Esophagus squamous epithelium (tissue), 4 donors: ENCODE data around the gene PGRMC1.

Experiments used
- POLR2A ChIP-seq, 4 donors: fragments of 450-650 bp; IDR thresholded peaks; one replicate each; pipeline ENCODE4 v1.6.1; 2017; ENCODE audit warnings: antibody characterized with exemption in 4 of 4, mild to moderate bottlenecking in 4 of 4, moderate library complexity in 3 of 4
- TF ChIP-seq, protein P1 (sequence below), 6 experiments: fragments of 450-650 bp in 4 of 6; fragments of 200-600 bp in 2 of 6; sonication (generic) in 2 of 6; IDR thresholded peaks; one replicate each; pipeline ENCODE4 v1.5.1; 2016 to 2019; ENCODE audit warnings: antibody characterized with exemption in 6 of 6, mild to moderate bottlenecking in 4 of 6, moderate library complexity in 4 of 6

DNA sequence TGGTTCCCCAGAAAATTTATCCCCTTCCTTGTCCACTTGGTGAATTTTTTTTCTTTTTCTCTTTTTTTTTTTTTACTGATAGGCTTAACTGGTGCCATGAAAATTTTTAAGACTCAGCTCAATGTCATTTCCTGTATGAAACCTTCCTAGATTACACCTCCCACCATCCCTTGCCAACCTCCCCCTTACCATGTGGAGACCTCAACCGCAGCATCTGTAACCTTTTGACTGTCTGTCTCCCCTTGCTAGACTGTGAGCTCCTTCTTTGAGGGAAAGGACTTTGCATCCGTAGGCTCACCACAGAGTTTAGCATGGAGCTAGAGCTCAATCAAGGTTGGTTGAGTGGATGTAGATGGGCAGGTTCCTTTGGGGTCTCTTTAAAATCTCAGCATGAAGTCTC is 5.2 kb upstream of the PGRMC1 start:
- no peak for TF ChIP-seq POLR2A (IDR thresholded peaks at IDR 0.05)
- TF ChIP-seq, protein P1, sequence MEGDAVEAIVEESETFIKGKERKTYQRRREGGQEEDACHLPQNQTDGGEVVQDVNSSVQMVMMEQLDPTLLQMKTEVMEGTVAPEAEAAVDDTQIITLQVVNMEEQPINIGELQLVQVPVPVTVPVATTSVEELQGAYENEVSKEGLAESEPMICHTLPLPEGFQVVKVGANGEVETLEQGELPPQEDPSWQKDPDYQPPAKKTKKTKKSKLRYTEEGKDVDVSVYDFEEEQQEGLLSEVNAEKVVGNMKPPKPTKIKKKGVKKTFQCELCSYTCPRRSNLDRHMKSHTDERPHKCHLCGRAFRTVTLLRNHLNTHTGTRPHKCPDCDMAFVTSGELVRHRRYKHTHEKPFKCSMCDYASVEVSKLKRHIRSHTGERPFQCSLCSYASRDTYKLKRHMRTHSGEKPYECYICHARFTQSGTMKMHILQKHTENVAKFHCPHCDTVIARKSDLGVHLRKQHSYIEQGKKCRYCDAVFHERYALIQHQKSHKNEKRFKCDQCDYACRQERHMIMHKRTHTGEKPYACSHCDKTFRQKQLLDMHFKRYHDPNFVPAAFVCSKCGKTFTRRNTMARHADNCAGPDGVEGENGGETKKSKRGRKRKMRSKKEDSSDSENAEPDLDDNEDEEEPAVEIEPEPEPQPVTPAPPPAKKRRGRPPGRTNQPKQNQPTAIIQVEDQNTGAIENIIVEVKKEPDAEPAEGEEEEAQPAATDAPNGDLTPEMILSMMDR (IDR thresholded peaks at IDR 0.05), result no peak
